CD14-positive monocyte (primary cell): ENCODE measurements around the gene RAC3. TPM values are rescaled to one million over a fixed set of nuclear protein-coding genes. Genes with fewer than 3 reads are reported as not detected.

ENCODE experiments used
- DNase-seq, 3 donors: peaks; one replicate each; pipeline ENCODE4 v3.0.0-alpha.2; 2011 to 2022
- H2AFZ ChIP-seq: 2 replicates; pipeline ENCODE4 v1.6.0; 2012; ENCODE audit warnings: mild to moderate bottlenecking, low read depth, low read length, inconsistent platforms; ENCODE audit not compliant: insufficient read depth, poor library complexity, severe bottlenecking
- H3K27ac ChIP-seq, 2 donors: 1 replicate in 1 of 2; 2 replicates in 1 of 2; pipeline ENCODE4 v1.5.1; 2012 to 2013; ENCODE audit warnings: low read length in 2 of 2, control low read depth in 1 of 2, inconsistent platforms in 1 of 2, low read depth in 1 of 2, mild to moderate bottlenecking in 1 of 2
- H3K27me3 ChIP-seq, 2 donors: one replicate each; pipeline versions ENCODE4 v1.6.0 to v1.6.1; 2011 to 2013; ENCODE audit warnings: low read length in 2 of 2; ENCODE audit not compliant: control insufficient read depth in 2 of 2, insufficient read depth in 2 of 2
- H3K36me3 ChIP-seq, 2 donors: replicated peaks in 1 of 2; 1 replicate in 1 of 2; 2 replicates in 1 of 2; pipeline versions ENCODE4 v1.5.1 to v1.6.1; 2012 to 2013; ENCODE audit warnings: low read length in 2 of 2, control low read depth in 1 of 2, inconsistent platforms in 1 of 2, mild to moderate bottlenecking in 1 of 2; ENCODE audit not compliant: insufficient read depth in 2 of 2, control insufficient read depth in 1 of 2
- H3K4me1 ChIP-seq, 2 donors: 1 replicate in 1 of 2; 2 replicates in 1 of 2; pipeline versions ENCODE4 v1.5.1 to v1.6.1; 2012 to 2013; ENCODE audit warnings: low read length in 2 of 2, control low read depth in 1 of 2, inconsistent platforms in 1 of 2, mild to moderate bottlenecking in 1 of 2, moderate library complexity in 1 of 2; ENCODE audit not compliant: insufficient read depth in 2 of 2, control insufficient read depth in 1 of 2
- H3K4me2 ChIP-seq: replicated peaks from 2 replicates; pipeline ENCODE3; 2012; ENCODE audit warnings: low read length, moderate library complexity, mild to moderate bottlenecking; ENCODE audit not compliant: poor library complexity, severe bottlenecking; ENCODE audit errors: extremely low read depth
- H3K4me3 ChIP-seq, 3 experiments: fragments of 200-600 bp in 1 of 3; sonication (generic) in 1 of 3; replicated peaks in 1 of 3; 1 replicate in 2 of 3; 2 replicates in 1 of 3; pipeline ENCODE4 v1.5.1; 2011 to 2013; ENCODE audit warnings: low read length in 3 of 3, mild to moderate bottlenecking in 3 of 3, control low read depth in 2 of 3, low read depth in 2 of 3, inconsistent platforms in 1 of 3, moderate library complexity in 1 of 3
- H3K79me2 ChIP-seq: 2 replicates; pipeline ENCODE4 v1.6.0; 2012; ENCODE audit warnings: mild to moderate bottlenecking, control low read depth, inconsistent platforms, low read length, moderate library complexity; ENCODE audit not compliant: insufficient read depth
- H3K9ac ChIP-seq: 2 replicates; pipeline ENCODE4 v1.6.0; 2017; ENCODE audit warnings: low read length, mild to moderate bottlenecking; ENCODE audit not compliant: insufficient read depth, poor library complexity, severe bottlenecking
- H3K9me3 ChIP-seq, 2 donors: replicated peaks in 1 of 2; 1 replicate in 1 of 2; 2 replicates in 1 of 2; pipeline versions ENCODE4 v1.5.1 to v1.6.1; 2012 to 2013; ENCODE audit warnings: low read length in 2 of 2, control low read depth in 1 of 2; ENCODE audit not compliant: control insufficient read depth in 1 of 2, insufficient read depth in 1 of 2
- H4K20me1 ChIP-seq: 2 replicates; pipeline ENCODE4 v1.6.0; 2012; ENCODE audit warnings: mild to moderate bottlenecking, low read length, control low read depth, moderate library complexity; ENCODE audit not compliant: insufficient read depth
- H3K27ac Mint-ChIP-seq, 7 donors: one replicate each; pipeline ENCODE4 v1.8.0; 2020; ENCODE audit warnings: mild to moderate bottlenecking in 7 of 7, mixed read lengths in 7 of 7, moderate library complexity in 6 of 7, inconsistent platforms in 2 of 7
- H3K27me3 Mint-ChIP-seq, 3 donors: one replicate each; pipeline ENCODE4 v1.8.0; 2021 to 2022; ENCODE audit warnings: low read depth in 3 of 3, mild to moderate bottlenecking in 3 of 3, mixed read lengths in 3 of 3, moderate library complexity in 3 of 3, inconsistent platforms in 1 of 3
- H3K36me3 Mint-ChIP-seq, 2 donors: one replicate each; pipeline ENCODE4 v1.8.0; 2020; ENCODE audit warnings: mixed read lengths in 2 of 2, inconsistent platforms in 1 of 2, mild to moderate bottlenecking in 1 of 2
- H3K4me1 Mint-ChIP-seq: one replicate; pipeline ENCODE4 v1.8.0; 2020; ENCODE audit warnings: mild to moderate bottlenecking, mixed read lengths
- H3K4me3 Mint-ChIP-seq, 2 donors: one replicate each; pipeline ENCODE4 v1.8.0; 2020; ENCODE audit warnings: mild to moderate bottlenecking in 2 of 2, mixed read lengths in 2 of 2, moderate library complexity in 1 of 2
- H3K9me3 Mint-ChIP-seq, 7 donors: one replicate each; pipeline ENCODE4 v1.8.0; 2020 to 2022; ENCODE audit warnings: mixed read lengths in 7 of 7, mild to moderate bottlenecking in 6 of 7, moderate library complexity in 6 of 7, inconsistent platforms in 2 of 7
- CTCF ChIP-seq: fragments of 200-600 bp; IDR thresholded peaks from one replicate; pipeline ENCODE4 v1.8.0; 2022; ENCODE audit warnings: antibody characterized with exemption, mild to moderate bottlenecking
- WGBS: methylation state at CpG from one replicate; pipeline ENCODE4 v1.1.5; 2013; ENCODE audit warnings: missing lambda C conversion rate; ENCODE audit not compliant: insufficient coverage; 5-methylcytosine and 5-hydroxymethylcytosine counted together
- intact Hi-C, 2 donors: fragments of 100-400 bp; cut with micrococcal nuclease; formaldehyde crosslinking; loops; one replicate each; pipeline versions ENCODE4 v1.15.0 to v1.15.1; 2023
- polyA plus RNA-seq, 3 donors: library from polyadenylated mRNA; depleted of rRNA in 1 of 3; unstranded in 2 of 3; stranded (reverse) in 1 of 3; fragments of 300-500 nt in 2 of 3; fragments of >200 nt in 1 of 3; fragmentation: Illumina TruSeq in 2 of 3; gene quantifications; 1 replicate in 2 of 3; 2 replicates in 1 of 3; pipeline ENCODE4 v1.2.3, GENCODE V29; 2012 to 2021

The RAC3 gene
- polyA plus RNA-seq, 3 donors, result 1.8 TPM; not detected in 2

DNA sequence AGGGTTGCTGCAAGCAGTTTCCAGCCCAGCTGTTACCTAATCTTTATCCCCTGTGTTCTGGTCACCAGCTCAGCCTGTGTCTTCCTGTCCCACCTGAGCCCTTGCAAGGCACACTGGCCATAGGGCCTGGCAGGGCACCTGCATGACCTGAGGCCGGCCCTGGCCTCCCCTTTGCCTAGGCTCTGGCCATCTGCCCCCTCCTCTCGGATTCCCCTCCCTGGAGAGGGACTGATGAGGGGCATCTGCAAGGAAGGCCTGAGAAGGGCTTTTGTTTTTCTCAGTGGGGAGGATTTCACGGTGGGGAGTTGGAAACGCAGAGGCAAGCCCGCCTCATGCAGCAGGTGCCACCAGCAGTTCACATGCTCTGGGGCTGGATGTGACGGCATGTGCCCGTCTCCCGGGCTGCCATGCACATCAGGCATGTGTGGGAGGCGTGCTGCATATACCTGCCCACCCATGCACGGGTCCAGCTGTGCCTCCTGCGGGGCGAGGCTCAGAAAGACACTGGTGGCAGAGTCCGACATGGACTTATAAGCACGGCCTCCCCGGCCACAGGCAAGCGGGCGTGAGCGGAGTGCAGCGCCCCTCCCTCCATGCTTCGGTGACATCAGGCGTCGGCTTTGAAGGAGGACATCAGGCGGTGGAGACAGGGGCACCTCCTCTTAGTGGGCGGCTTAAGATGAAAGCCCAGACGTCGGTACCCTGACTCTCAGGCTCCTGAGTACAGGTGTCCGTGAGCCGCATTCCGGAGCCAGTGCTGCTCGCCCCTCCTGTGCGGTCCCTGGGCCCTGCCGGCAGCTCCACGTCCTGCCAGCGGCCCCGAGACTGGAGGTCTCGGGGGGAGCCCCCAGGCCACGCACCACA is 37.5 kb upstream of the RAC3 start:
- no peak overlapping the region for H3K27ac ChIP-seq
- H3K9me3 Mint-ChIP-seq, result peaks cover 0 to 2% (median 0%) of the 10 kb centered on the region in 7 donors
- peaks cover 9% of the 10 kb centered on the region for H4K20me1 ChIP-seq
- H3K4me2 ChIP-seq, result no peak overlapping the region
- H3K79me2 ChIP-seq, result no peaks in the 10 kb centered on the region
- intact Hi-C loops, result no loop called here
- no peaks in the 10 kb centered on the region for H3K27me3 ChIP-seq
- no peak overlapping the region for H3K9ac ChIP-seq
- H3K36me3 Mint-ChIP-seq, result peaks cover 29 to 54% of the 10 kb centered on the region in 2 donors
- no peak overlapping the region for H2AFZ ChIP-seq
- H3K4me3 ChIP-seq, result no peak overlapping the region
- WGBS, result 99% methylated on average over 37 of the region's 37 CpGs
- TF ChIP-seq CTCF, result no peak
- peaks cover 20 to 39% of the 10 kb centered on the region in 2 donors for H3K36me3 ChIP-seq
- H3K27ac Mint-ChIP-seq, result peak overlapping the region in 1 of 7 donors; percentile 3
- no peaks in the 10 kb centered on the region for H3K4me1 ChIP-seq
- no peaks in the 10 kb centered on the region for H3K27me3 Mint-ChIP-seq
- H3K4me3 Mint-ChIP-seq, result no peak overlapping the region
- DNase-seq, result no peak
- H3K9me3 ChIP-seq, result no peaks in the 10 kb centered on the region
- H3K4me1 Mint-ChIP-seq, result no peaks in the 10 kb centered on the region

DNA sequence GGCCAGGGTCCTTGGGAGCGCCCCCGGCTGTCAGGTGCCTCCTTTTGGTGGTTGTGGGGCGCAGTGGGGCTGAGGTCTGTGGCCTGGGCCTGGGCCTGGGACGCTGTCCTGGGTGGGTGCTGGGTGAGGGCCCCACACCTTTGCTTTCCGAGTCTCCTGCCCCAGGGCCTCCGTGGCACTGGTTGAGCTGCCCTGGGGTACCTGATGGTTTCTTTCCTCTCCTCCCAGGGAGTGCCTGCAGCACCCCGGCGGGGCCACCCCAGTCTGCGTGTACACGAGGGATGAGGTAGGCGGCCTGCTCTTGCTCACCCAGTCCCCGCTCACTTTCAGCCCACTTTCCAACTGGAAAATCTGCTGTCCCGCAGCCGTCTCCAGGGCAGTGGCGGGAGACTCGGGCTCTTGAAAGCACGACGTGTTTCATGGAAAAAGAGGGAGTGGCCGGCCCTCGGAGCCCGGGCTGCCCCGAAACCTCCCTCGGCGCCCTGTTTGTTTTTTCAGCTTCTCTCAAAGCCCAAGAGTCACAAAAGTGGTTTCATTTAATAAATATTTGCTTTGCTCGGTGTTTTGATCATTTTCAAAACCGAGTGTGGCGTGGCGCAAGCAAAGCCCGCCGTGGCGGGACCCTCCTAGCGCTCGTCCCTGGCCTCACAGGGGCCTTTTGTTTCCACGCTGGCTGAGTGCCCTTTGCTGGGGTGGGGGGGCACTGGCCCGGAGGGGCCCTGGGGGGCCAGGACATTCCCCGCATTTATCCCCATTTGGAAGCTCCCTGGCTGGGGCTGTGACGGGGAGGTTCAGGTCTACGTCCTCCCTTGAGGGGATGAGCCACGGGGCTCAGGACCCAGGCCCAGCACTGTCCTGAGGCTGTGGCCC is 36.6 kb upstream of the RAC3 start:
- Histone ChIP-seq H3K27ac (no peak overlapping the region), H4K20me1 (peaks cover 4% of the 10 kb centered on the region), H3K4me1 (no peaks in the 10 kb centered on the region), H3K9me3 (no peaks in the 10 kb centered on the region), H3K9ac (no peak overlapping the region), H2AFZ (no peak overlapping the region), H3K4me3 (no peak overlapping the region), H3K79me2 (no peaks in the 10 kb centered on the region), H3K4me2 (no peak overlapping the region), H3K27me3 (no peaks in the 10 kb centered on the region), H3K36me3 (peaks cover 19 to 39% of the 10 kb centered on the region in 2 donors)
- Mint-ChIP-seq H3K9me3 (peaks cover 0 to 2% (median 0%) of the 10 kb centered on the region in 7 donors), H3K36me3 (peaks cover 25 to 57% of the 10 kb centered on the region in 2 donors), H3K27ac (no peak overlapping the region), H3K4me1 (no peaks in the 10 kb centered on the region), H3K27me3 (no peaks in the 10 kb centered on the region), H3K4me3 (no peak overlapping the region)
- TF ChIP-seq CTCF, result no peak
- 99% methylated on average over 27 of the region's 39 CpGs for WGBS
- intact Hi-C loops, result no loop called here
- no peak for DNase-seq
